ENCODE data around the gene SORCS2. TPM values are rescaled to one million over a fixed set of nuclear protein-coding genes. Genes with fewer than 3 reads are reported as not detected.

SORCS2 gene
- total and polyA plus RNA-seq, 2 of the 8 experiments (the other 6 are each of a cell fraction or from before 2014, with no cell fraction given), result 0.36 to 1.8 TPM

- TF ChIP-seq, protein P1, sequence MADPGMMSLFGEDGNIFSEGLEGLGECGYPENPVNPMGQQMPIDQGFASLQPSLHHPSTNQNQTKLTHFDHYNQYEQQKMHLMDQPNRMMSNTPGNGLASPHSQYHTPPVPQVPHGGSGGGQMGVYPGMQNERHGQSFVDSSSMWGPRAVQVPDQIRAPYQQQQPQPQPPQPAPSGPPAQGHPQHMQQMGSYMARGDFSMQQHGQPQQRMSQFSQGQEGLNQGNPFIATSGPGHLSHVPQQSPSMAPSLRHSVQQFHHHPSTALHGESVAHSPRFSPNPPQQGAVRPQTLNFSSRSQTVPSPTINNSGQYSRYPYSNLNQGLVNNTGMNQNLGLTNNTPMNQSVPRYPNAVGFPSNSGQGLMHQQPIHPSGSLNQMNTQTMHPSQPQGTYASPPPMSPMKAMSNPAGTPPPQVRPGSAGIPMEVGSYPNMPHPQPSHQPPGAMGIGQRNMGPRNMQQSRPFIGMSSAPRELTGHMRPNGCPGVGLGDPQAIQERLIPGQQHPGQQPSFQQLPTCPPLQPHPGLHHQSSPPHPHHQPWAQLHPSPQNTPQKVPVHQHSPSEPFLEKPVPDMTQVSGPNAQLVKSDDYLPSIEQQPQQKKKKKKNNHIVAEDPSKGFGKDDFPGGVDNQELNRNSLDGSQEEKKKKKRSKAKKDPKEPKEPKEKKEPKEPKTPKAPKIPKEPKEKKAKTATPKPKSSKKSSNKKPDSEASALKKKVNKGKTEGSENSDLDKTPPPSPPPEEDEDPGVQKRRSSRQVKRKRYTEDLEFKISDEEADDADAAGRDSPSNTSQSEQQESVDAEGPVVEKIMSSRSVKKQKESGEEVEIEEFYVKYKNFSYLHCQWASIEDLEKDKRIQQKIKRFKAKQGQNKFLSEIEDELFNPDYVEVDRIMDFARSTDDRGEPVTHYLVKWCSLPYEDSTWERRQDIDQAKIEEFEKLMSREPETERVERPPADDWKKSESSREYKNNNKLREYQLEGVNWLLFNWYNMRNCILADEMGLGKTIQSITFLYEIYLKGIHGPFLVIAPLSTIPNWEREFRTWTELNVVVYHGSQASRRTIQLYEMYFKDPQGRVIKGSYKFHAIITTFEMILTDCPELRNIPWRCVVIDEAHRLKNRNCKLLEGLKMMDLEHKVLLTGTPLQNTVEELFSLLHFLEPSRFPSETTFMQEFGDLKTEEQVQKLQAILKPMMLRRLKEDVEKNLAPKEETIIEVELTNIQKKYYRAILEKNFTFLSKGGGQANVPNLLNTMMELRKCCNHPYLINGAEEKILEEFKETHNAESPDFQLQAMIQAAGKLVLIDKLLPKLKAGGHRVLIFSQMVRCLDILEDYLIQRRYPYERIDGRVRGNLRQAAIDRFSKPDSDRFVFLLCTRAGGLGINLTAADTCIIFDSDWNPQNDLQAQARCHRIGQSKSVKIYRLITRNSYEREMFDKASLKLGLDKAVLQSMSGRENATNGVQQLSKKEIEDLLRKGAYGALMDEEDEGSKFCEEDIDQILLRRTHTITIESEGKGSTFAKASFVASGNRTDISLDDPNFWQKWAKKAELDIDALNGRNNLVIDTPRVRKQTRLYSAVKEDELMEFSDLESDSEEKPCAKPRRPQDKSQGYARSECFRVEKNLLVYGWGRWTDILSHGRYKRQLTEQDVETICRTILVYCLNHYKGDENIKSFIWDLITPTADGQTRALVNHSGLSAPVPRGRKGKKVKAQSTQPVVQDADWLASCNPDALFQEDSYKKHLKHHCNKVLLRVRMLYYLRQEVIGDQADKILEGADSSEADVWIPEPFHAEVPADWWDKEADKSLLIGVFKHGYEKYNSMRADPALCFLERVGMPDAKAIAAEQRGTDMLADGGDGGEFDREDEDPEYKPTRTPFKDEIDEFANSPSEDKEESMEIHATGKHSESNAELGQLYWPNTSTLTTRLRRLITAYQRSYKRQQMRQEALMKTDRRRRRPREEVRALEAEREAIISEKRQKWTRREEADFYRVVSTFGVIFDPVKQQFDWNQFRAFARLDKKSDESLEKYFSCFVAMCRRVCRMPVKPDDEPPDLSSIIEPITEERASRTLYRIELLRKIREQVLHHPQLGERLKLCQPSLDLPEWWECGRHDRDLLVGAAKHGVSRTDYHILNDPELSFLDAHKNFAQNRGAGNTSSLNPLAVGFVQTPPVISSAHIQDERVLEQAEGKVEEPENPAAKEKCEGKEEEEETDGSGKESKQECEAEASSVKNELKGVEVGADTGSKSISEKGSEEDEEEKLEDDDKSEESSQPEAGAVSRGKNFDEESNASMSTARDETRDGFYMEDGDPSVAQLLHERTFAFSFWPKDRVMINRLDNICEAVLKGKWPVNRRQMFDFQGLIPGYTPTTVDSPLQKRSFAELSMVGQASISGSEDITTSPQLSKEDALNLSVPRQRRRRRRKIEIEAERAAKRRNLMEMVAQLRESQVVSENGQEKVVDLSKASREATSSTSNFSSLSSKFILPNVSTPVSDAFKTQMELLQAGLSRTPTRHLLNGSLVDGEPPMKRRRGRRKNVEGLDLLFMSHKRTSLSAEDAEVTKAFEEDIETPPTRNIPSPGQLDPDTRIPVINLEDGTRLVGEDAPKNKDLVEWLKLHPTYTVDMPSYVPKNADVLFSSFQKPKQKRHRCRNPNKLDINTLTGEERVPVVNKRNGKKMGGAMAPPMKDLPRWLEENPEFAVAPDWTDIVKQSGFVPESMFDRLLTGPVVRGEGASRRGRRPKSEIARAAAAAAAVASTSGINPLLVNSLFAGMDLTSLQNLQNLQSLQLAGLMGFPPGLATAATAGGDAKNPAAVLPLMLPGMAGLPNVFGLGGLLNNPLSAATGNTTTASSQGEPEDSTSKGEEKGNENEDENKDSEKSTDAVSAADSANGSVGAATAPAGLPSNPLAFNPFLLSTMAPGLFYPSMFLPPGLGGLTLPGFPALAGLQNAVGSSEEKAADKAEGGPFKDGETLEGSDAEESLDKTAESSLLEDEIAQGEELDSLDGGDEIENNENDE (IDR thresholded peaks at IDR 0.05; ENCODE audit: insufficient replicate concordance, low read length), result no peak
- TF ChIP-seq RNF2 (IDR thresholded peaks at IDR 0.05; ENCODE audit: borderline replicate concordance, low read depth, low read length, missing control alignments, poor library complexity, severe bottlenecking), result no peak
- no peak for TF ChIP-seq CHD2 (IDR thresholded peaks at IDR 0.05; ENCODE audit: low read length)
- TF ChIP-seq KDM5A (IDR thresholded peaks at IDR 0.05; ENCODE audit: low read length), result no peak
Observed at GRCh38 chr4:7768736-7769135, 576.4 kb downstream of the SORCS2 start (continued).
